ENCODE results near the gene KIAA1217.

The KIAA1217 gene

GRCh38 chr10:24251547-24251946 is 42.6 kb downstream of the KIAA1217 start:
- no peak overlapping the region for H3K4me3 ChIP-seq (ENCODE audit: low read depth, low read length)
- no peaks in the 10 kb centered on the region for H3K27me3 ChIP-seq (ENCODE audit: control insufficient read depth, insufficient read depth, low read length)
- peak overlapping the region; percentile 19 for H2AFZ ChIP-seq
- peaks cover 22% of the 10 kb centered on the region for H3K79me2 ChIP-seq
- TF ChIP-seq CTCF (IDR thresholded peaks at IDR 0.05), result no peak
- peak overlapping the region; percentile 1 for H3K4me2 ChIP-seq (ENCODE audit: low read length)
- H3K27ac ChIP-seq, result peak overlapping the region; percentile 71
- H3K36me3 ChIP-seq (ENCODE audit: control insufficient read depth, insufficient read depth, low read length), result no peaks in the 10 kb centered on the region
- H3K9ac ChIP-seq, result no peak overlapping the region
- no peaks in the 10 kb centered on the region for H3K9me3 ChIP-seq (ENCODE audit: control insufficient read depth, low read length)
- peaks cover 43% of the 10 kb centered on the region for H3K4me1 ChIP-seq

DNA sequence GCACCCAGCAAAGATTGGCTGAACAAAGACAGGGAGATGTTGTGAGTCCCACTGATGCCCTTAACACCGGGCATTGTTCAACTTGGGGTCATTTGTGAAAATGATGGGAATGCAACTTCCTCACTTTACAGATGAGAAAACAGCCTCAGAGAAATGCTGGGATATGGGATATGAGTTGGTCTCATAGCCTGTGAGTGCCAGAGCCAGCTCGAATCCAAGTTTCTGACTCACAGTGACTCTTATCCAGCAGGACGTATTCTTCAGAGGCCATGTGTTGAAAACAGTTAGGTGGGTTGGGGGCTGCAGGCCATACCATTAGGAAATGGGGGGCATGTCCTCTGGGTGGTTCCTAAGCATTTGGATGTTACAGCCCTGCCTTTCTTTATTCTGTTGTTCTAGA is 45.2 kb downstream of the KIAA1217 start:
- Histone ChIP-seq H3K36me3 (ENCODE audit: control insufficient read depth, insufficient read depth, low read length) (no peaks in the 10 kb centered on the region), H3K79me2 (peaks cover 21% of the 10 kb centered on the region), H3K4me1 (peaks cover 66% of the 10 kb centered on the region), H3K27me3 (ENCODE audit: control insufficient read depth, insufficient read depth, low read length) (no peaks in the 10 kb centered on the region), H3K4me3 (ENCODE audit: low read depth, low read length) (no peak overlapping the region), H3K4me2 (ENCODE audit: low read length) (no peak overlapping the region), H2AFZ (no peak overlapping the region), H3K27ac (peak overlapping the region; percentile 97), H3K9me3 (ENCODE audit: control insufficient read depth, low read length) (no peaks in the 10 kb centered on the region), H3K9ac (no peak overlapping the region)
- TF ChIP-seq CTCF (IDR thresholded peaks at IDR 0.05), result no peak

GRCh38 chr10:24255115-24255880 is 46.4 kb downstream of the KIAA1217 start:
- H2AFZ ChIP-seq, result peak overlapping the region; percentile 44
- peaks cover 32% of the 10 kb centered on the region for H3K79me2 ChIP-seq
- peak overlapping the region; percentile 56 for H3K4me2 ChIP-seq (ENCODE audit: low read length)
- no peaks in the 10 kb centered on the region for H3K9me3 ChIP-seq (ENCODE audit: control insufficient read depth, low read length)
- no peaks in the 10 kb centered on the region for H3K27me3 ChIP-seq (ENCODE audit: control insufficient read depth, insufficient read depth, low read length)
- peak overlapping the region; percentile 33 for H3K9ac ChIP-seq
- TF ChIP-seq CTCF (IDR thresholded peaks at IDR 0.05), result no peak
- H3K27ac ChIP-seq, result peak overlapping the region; percentile 97
- peak overlapping the region; percentile 48 for H3K4me3 ChIP-seq (ENCODE audit: low read depth, low read length)
- H3K4me1 ChIP-seq, result peaks cover 74% of the 10 kb centered on the region
- no peaks in the 10 kb centered on the region for H3K36me3 ChIP-seq (ENCODE audit: control insufficient read depth, insufficient read depth, low read length)

DNA sequence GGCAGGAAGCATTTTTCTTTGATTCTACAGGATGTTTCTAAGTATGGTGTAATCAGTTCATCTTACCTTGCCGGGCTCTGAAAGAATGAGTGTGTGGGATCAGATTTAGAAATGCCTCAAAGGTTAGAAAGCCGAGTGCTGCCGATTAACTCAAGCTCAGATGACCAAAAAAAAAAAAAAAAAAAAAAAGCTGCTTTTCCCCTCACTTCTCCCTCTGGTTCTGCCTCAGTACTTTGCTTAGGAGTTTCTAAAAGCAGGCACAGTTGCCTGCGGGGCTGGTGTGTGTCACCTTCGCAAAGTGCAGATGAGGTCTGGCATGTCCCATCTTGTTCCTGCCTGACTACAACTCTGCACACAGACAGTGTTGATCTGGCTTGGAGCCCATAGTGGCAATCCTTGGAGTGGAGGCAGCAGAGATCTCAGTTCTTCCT is 47.0 kb downstream of the KIAA1217 start:
- Histone ChIP-seq H3K4me2 (ENCODE audit: low read length) (peak overlapping the region; percentile 56), H3K4me1 (peaks cover 77% of the 10 kb centered on the region), H3K27ac (peak overlapping the region; percentile 97), H3K79me2 (peaks cover 33% of the 10 kb centered on the region), H3K27me3 (ENCODE audit: control insufficient read depth, insufficient read depth, low read length) (no peaks in the 10 kb centered on the region), H3K9ac (peak overlapping the region; percentile 33), H3K9me3 (ENCODE audit: control insufficient read depth, low read length) (no peaks in the 10 kb centered on the region), H3K36me3 (ENCODE audit: control insufficient read depth, insufficient read depth, low read length) (no peaks in the 10 kb centered on the region), H2AFZ (peak overlapping the region; percentile 44), H3K4me3 (ENCODE audit: low read depth, low read length) (peak overlapping the region; percentile 48)
- no peak for TF ChIP-seq CTCF (IDR thresholded peaks at IDR 0.05)
